Cerebellar nuclear complex (tissue), 1 donor: ENCODE data around the gene UBLCP1.

Source experiments
- DNase-seq, 2 experiments: peaks; one replicate each; lab custom pipeline; 2025; lab: John Stamatoyannopoulos, UW

UBLCP1 gene

DNA sequence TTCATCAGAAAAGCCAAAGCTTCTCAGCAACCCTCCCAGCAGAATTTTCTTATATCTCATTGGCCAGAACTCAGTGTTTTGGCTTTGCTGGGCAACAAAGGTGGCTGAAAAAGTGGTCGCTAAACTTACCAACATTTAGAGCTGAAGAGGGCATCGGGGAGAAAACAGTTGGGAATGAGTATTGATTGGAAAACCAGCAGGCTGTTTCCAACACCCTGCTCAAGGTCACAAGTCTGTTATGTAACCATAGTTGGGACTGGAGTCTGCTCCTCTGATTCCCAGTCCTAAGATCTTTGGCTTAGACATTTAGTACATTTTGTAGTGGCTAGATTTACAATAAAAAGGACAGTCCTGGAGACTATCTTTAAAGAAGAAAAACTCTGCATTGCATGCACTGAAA lies 50.1 kb downstream of the UBLCP1 start:
- no peak for DNase-seq

DNA sequence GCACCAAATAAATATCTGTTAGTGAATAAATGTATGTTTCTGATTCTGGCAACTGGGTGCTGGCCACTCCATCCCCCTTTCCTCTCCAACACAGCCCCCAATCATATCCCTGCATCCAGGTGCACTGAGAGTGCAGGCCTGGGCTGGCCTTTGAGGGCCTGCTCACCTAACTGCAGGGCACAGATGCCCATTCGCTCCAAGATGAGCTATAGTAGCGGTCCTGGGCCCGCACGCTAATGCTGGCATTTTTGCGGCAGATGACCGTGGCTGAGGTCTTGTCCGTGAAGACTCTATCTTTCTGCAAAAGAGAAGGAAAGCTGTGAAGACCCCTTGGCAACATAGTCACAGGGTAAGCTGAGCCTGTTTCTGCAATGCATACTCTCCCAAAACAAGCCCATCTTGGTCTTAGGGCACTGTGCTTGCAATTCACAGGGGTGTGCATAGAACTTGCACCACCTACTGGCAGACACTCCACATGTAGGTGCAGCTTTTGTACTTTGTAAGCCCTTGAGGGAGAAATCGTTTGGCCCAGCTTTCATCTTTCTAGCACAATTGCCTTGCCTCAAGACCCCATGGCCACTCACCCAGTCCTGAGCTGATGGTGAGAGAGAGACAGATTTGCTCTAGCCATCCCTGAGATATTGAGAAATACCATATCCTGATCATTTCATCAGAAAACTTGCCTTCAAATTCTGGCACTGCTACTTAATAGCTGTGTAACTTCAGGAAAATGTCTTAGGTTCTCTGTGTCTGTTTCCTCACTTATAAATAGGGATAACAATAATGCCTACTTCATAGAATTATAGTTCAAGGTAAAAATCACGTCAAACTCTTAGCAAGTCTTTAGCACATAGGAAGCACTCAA lies 53.7 kb downstream of the UBLCP1 start:
- DNase-seq: no peak

DNA sequence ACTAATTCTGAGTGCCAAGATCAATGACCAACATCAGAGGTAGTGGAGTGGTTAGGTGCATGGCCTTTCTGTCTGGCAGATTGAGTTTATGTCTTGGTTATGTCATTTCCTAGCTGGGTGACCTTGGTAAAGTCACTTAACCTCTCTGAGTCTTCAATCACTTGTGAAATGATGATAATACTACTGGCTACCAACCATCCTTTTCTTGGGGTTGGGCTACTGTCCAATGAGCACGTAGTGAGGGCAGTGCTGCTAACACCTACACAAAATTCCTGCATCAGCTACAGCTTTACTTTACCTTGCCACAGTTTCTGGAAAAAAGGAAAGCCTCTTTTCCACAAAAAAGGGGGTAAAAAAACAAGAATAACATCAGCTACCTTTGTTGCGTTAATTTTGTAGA lies 54.8 kb downstream of the UBLCP1 start:
- DNase-seq: no peak

DNA sequence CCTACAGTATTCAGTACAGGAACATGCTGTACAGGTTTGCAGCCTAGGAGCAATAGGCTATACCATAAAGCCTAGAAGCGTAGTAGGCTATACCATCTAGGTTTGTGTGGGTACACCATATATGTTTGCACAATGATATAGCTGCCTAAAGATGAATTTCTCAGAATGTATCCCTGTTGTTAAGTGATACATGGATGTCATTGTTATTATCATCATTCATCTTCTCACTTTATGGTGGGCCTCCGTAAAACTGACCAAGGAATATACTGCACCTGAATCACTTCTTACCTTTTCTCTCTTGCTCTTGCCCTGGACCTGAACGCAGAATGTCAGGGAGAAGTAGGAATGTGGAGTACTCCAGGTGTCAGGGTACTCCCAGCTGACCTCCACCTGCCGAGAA lies 55.4 kb downstream of the UBLCP1 start:
- no peak for DNase-seq

DNA sequence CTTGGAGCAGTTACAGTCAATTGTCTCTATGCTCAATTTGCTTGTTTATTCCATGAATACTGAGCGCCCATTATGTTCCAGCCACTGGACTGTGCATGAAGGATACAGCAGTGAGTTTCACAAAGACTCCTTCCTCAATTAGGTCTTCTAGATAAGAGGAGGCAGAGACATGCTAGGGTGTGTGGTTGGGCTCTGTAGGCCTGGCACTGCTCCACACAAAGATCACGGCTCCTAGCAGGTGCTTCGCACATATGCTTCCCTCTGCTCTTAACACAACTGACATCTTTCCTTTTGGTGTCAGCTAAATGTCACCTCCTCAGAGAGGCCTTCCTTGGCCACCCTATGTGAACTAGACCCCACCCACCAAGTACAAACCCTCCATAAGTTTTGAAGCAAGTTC lies 56.3 kb downstream of the UBLCP1 start:
- DNase-seq: no peak

DNA sequence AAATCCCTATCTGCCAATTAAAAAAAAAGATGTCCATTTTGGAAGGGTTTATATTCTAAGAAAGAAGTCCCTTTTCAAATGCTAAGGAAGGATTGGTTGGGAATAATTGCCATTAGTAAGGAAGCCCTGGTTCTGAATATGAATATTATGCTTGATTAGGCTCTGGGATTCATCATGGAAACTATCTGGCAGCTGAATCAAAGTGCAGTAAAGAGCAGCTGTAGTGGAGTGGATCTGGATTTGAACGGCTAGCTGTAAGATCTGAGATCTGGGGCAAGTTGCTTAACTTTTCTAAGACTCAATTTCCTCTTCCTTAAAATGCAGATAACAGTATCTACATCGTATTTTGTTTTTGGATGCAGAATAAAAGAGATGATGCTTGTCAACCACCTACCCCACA lies 56.7 kb downstream of the UBLCP1 start:
- no peak for DNase-seq

DNA sequence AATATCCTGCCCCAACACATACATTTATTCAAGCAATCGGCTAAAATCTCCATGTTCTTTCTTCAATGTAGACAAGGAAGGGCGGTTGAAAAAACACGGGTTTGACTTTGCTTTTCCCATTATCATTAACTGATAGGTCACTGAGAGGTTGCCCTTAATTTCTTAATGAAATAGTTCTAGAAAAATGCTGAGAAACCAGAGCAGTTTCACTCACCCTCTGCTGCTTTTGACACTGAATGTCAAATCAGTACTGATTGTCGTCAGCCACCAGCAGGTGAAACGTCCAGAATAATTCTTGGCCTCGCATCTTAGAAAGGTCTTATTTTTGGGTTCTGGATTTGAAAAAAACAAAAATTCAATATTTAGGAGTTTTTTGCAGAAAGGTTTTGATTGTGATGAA lies 59.1 kb downstream of the UBLCP1 start:
- no peak for DNase-seq

DNA sequence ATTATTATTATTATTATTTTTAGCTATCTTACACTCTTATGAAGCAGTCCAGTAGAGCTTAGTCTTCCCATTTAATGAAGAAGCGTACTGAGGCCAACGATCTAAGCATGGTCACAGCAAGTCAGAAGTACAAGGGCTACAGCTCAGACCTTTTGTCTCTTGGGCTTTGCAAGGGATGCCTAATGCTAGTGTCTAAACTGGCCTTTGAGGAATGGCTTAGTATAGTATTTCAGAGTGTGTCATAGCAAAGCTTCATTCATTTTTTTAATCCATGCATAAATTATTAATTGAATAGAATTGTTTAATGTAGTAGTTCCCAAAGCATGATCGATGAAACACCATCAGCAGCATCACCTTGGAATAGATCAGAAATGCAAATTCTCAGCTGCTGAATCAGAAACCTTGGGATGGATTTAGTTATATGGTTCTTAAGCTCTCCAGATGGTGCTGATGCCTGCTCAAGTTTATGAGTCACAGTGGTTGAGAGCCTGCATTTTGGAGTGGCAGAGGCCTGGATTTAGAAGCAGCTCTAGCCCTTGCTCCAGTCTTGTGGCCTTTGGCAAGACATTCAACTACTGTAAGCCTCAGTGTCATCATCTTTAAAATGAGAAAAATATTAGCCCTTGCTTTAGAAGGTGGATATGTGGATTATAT lies 61.1 kb downstream of the UBLCP1 start:
- DNase-seq: no peak

DNA sequence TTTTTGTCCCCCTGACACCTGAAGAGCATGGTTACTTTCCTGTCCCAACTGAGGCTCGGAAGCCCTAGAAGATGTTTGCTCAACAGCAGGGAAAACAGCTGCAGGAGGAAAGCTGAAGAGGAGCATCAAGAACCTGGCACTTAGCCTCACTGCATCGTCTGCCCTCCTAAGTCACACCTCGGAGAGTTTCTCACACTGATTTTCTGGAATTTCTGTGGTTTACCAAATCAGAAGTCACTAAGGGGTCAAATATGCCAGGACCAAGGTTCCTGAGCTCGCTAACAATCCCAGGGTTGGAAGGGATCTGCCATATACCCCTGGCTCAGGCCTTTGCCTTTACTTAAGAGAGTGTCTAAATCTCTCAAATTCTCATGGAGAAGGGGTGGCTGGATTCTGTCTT lies 61.9 kb downstream of the UBLCP1 start:
- no peak for DNase-seq

DNA sequence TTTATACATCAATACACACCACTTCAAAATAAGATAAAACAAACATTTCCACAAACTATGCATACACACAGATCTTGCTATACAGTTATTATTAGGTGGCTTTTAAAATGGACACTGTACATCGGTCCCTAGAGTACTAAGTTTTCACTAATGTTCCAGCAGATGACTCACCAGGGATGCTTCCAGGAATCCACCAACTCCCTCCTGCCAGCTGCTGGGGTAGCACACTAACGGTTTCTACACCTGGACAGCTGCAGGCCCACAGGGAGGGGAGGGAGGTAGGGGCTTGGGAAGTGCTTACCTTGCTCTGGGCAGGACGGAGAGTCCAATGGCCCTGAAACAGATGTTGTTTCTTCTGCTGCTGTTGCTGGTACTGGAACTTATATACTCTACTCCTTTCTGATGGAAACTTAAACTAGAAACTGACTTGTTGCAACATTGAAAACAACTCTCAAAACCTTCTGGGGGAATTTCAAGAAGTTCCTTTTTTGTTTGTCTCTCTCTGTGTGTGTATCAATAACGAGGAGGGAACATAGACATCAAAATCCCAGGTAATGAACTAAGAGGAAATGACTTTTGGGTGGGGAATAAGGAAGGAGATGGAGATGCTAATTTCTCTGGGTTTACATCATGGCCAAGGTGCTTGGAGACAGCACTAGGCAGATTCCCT lies 67.2 kb downstream of the UBLCP1 start, which contains the start of gene IL12B:
Gene IL12B, minus strand, starts transcription at position 357 of the 670 bp plus-strand sequence. CDS start 3,705 bp downstream, outside the sequence.
- no peak for DNase-seq

DNA sequence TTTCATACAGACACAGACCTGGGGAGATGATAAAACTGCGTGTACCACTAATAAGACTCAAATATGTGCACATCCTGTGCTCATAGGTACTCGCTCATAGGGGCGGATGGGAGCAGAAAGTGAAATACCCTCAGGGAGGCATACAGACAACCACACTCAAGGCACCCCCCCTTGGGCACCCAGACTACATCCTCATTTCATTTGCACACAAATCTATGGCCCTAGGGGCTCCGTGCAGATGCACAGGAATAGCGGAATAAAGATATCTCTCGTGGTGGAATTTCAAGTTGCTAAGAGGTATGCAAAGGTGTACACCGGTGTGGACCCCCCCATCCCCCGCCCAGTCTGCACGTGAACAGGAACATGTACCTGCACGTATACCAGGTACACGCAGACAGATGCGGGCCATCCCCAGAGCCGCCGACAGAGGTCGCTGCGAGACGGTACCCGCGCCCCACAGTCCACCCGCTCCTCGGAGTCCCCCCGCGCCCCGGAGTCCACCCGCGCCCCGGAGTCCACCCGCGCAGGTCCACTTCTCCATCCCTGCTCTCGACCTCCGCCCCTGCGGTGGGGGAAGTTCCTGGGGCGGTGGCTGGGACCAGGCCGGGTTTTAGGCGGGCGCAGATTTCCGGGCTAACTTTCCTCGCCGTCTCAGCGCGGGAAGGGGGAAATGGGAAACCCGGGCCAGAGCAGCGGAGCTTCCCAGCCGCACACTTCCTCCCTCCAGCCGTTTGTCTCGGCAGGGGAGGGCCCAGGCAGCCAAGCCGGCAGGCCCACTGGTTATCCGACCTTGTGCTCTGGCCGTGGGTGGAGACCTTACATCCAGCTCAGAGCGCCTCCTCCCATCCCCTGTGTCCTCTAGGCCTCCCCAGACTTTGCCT lies 68.2 kb downstream of the UBLCP1 start:
- no peak for DNase-seq

DNA sequence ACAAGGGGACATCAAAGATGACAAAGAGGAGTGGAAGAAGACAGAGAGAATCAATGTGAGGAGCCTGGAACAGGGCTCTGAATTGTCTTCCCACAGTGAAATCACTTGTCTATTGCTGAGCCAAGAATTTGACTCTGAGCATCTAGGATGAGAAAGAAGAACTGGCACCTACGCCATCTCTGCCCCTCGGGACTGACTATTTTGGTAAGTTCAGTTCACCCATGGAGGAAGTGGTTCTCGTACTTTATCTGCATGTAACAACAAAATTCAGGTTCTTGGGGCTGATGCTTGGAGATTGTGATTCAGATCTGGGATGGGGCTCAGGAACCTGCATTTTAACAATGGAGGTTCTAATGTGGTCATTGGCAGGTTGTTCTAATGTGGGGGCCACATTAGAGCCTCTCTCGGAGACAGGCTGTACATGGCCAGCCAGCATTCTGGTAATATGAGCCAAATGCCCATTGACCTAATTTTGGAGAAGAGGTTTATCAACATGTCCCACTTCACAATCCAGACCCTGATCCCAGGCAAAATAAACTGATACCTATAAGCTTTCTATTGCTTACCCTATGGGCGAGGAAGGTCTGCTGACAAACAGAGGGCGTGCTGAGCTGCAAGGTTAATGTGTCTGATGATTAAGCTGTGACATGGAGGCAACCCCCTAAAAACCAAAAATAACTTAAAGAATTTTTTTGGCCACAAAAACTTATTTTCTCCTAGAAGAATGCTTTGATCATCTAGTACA lies 69.9 kb downstream of the UBLCP1 start:
- DNase-seq: peak; percentile 3 to 45

DNA sequence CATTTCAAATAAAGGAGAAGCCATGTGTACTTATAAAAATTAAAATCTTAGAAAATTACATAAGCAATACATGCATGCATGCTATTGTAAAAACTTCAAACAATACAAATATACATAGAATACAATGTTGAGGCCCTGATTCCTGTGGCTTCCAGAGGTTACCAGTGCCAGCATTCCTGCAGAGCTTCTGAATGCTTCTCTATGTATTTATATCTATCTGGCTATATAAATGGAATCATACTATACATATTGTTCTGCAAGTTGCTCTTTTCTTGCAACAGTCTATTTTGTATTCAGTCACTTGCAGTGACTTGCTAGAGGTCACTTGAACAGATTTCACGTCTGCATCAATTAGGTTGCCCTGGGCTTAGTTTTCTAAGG lies 70.4 kb downstream of the UBLCP1 start:
- DNase-seq: no peak
